ENCODE results near the gene UPB1.
"Not testable (repeated sequence)": the region's sequence is repeated elsewhere in the genome, so short reads cannot be mapped to it uniquely, and the experiment has no call there.

Gene UPB1

GRCh38 chr22:24482998-24483397 lies 12.1 kb upstream of the UPB1 start:
- FAIRE-seq: no peak

GRCh38 chr22:24483976-24484545 lies 11.1 kb upstream of the UPB1 start:
- FAIRE-seq: no peak

GRCh38 chr22:24485170-24485569 lies 10.0 kb upstream of the UPB1 start:
- no peak for FAIRE-seq

GRCh38 chr22:24485608-24486007 lies 9.5 kb upstream of the UPB1 start:
- no peak for FAIRE-seq

GRCh38 chr22:24486501-24486921 lies 8.6 kb upstream of the UPB1 start:
- FAIRE-seq: no peak

- FAIRE-seq: no peak
Observed at GRCh38 chr22:24489011-24489410, 6.1 kb upstream of the UPB1 start.

- not testable (repeated sequence) for FAIRE-seq
Observed at GRCh38 chr22:24489434-24489833, 5.7 kb upstream of the UPB1 start.

GRCh38 chr22:24492391-24492790 lies 2.7 kb upstream of the UPB1 start:
- no peak for FAIRE-seq

GRCh38 chr22:24494167-24494527 lies 985 bp upstream of the UPB1 start:
- FAIRE-seq: no peak

- no peak for FAIRE-seq
Observed at GRCh38 chr22:24495365-24495675, 188 bp downstream of the UPB1 start.

- FAIRE-seq: no peak
Observed at GRCh38 chr22:24496234-24496633, 1.1 kb downstream of the UPB1 start.

- FAIRE-seq: no peak
Observed at GRCh38 chr22:24496661-24497060, 1.5 kb downstream of the UPB1 start.

- no peak for FAIRE-seq
Observed at GRCh38 chr22:24497841-24498258, 2.7 kb downstream of the UPB1 start.

- FAIRE-seq: no peak
Observed at GRCh38 chr22:24498824-24499223, 3.7 kb downstream of the UPB1 start.

GRCh38 chr22:24499706-24500276 lies 4.7 kb downstream of the UPB1 start:
- no peak for FAIRE-seq

GRCh38 chr22:24500277-24500820 lies 5.2 kb downstream of the UPB1 start:
- FAIRE-seq: no peak

GRCh38 chr22:24501301-24502005 lies 6.3 kb downstream of the UPB1 start:
- FAIRE-seq: no peak

- no peak for FAIRE-seq
Observed at GRCh38 chr22:24502034-24502433, 6.9 kb downstream of the UPB1 start.

- no peak for FAIRE-seq
Observed at GRCh38 chr22:24502541-24502940, 7.4 kb downstream of the UPB1 start.

GRCh38 chr22:24503137-24503842 lies 8.2 kb downstream of the UPB1 start:
- FAIRE-seq: no peak

GRCh38 chr22:24503843-24504338 lies 8.8 kb downstream of the UPB1 start:
- FAIRE-seq: no peak

- no peak for FAIRE-seq
Observed at GRCh38 chr22:24504540-24504939, 9.4 kb downstream of the UPB1 start.

- no peak for FAIRE-seq
Observed at GRCh38 chr22:24504956-24505736, 10.0 kb downstream of the UPB1 start.
